HG03097 (cell line): ENCODE measurements around the gene DDB1.

Experiments used
- ATAC-seq: cut with Tn5 transposase; IDR thresholded peaks from one replicate; pipeline ENCODE4 v1.9.1; 2021; ENCODE audit not compliant: unreplicated experiment, low FRiP score

DDB1 gene

GRCh38 chr11:61302550-61302949 lies 30.4 kb downstream of the DDB1 start:
- ATAC-seq, result no peak

GRCh38 chr11:61298663-61299244 lies 34.2 kb downstream of the DDB1 start:
- no peak for ATAC-seq

GRCh38 chr11:61297746-61298145 lies 35.2 kb downstream of the DDB1 start:
- no peak for ATAC-seq

- ATAC-seq, result no peak
Observed at GRCh38 chr11:61297341-61297740, 35.6 kb downstream of the DDB1 start.

GRCh38 chr11:61295596-61295926 lies 37.3 kb downstream of the DDB1 start:
- ATAC-seq, result no peak

GRCh38 chr11:61294717-61295595 lies 37.9 kb downstream of the DDB1 start, which contains the start of gene VWCE:
Gene VWCE (minus strand): TSS chr11:61295316. CDS start chr11:61295037, 279 bp downstream.
- peak; percentile 77 for ATAC-seq

- peak; percentile 32 for ATAC-seq
Observed at GRCh38 chr11:61293867-61294716, 38.8 kb downstream of the DDB1 start.

- no peak for ATAC-seq
Observed at GRCh38 chr11:61292356-61292755, 40.5 kb downstream of the DDB1 start.

- no peak for ATAC-seq
Observed at GRCh38 chr11:61290905-61291690, 41.8 kb downstream of the DDB1 start.

- no peak for ATAC-seq
Observed at GRCh38 chr11:61287338-61287977, 45.4 kb downstream of the DDB1 start.

- ATAC-seq, result no peak
Observed at GRCh38 chr11:61283613-61284012, 49.3 kb downstream of the DDB1 start.

GRCh38 chr11:61281581-61282250 lies 51.2 kb downstream of the DDB1 start:
- ATAC-seq, result no peak

- no peak for ATAC-seq
Observed at GRCh38 chr11:61280883-61281580, 51.9 kb downstream of the DDB1 start.

GRCh38 chr11:61279934-61280659 lies 52.8 kb downstream of the DDB1 start:
- no peak for ATAC-seq

- no peak for ATAC-seq
Observed at GRCh38 chr11:61278001-61278470, 54.9 kb downstream of the DDB1 start.

- ATAC-seq, result no peak
Observed at GRCh38 chr11:61277186-61278000, 55.5 kb downstream of the DDB1 start.

GRCh38 chr11:61275191-61275590 lies 57.7 kb downstream of the DDB1 start:
- ATAC-seq, result no peak
